ENCODE data around the gene NOP9. TPM values are rescaled to one million over a fixed set of nuclear protein-coding genes. Genes with fewer than 3 reads are reported as not detected.

NOP9 gene
- total RNA-seq, 2 experiments from 2014 or later, result 25.9 to 27.5 TPM

GRCh38 chr14:24281636-24282035 is 18.0 kb upstream of the NOP9 start:
- no peaks in the 10 kb centered on the region for H3K36me3 ChIP-seq (ENCODE audit: insufficient read depth, low read length)
- POLR2A ChIA-PET, result no interaction called here
- TF ChIP-seq, protein P1, sequence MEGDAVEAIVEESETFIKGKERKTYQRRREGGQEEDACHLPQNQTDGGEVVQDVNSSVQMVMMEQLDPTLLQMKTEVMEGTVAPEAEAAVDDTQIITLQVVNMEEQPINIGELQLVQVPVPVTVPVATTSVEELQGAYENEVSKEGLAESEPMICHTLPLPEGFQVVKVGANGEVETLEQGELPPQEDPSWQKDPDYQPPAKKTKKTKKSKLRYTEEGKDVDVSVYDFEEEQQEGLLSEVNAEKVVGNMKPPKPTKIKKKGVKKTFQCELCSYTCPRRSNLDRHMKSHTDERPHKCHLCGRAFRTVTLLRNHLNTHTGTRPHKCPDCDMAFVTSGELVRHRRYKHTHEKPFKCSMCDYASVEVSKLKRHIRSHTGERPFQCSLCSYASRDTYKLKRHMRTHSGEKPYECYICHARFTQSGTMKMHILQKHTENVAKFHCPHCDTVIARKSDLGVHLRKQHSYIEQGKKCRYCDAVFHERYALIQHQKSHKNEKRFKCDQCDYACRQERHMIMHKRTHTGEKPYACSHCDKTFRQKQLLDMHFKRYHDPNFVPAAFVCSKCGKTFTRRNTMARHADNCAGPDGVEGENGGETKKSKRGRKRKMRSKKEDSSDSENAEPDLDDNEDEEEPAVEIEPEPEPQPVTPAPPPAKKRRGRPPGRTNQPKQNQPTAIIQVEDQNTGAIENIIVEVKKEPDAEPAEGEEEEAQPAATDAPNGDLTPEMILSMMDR (IDR thresholded peaks at IDR 0.05), result no peak
- Mint-ChIP-seq H3K9me3 (no peaks in the 10 kb centered on the region), H3K36me3 (ENCODE audit: low read depth) (no peaks in the 10 kb centered on the region), H3K4me1 (ENCODE audit: low read depth) (peaks cover 32% of the 10 kb centered on the region), H3K4me3 (no peak overlapping the region), H3K27me3 (no peaks in the 10 kb centered on the region), H3K27ac (no peak overlapping the region)
- peaks cover 28% of the 10 kb centered on the region for H3K4me1 ChIP-seq (ENCODE audit: insufficient read depth, low read length)
- intact Hi-C loops (cut with DNase I, micrococcal nuclease), result no loop called here
- no peak for ATAC-seq (ENCODE audit: poor library complexity)
- no peak overlapping the region for H3K4me3 ChIP-seq (ENCODE audit: low read length)
- no peaks in the 10 kb centered on the region for H3K9me3 ChIP-seq (ENCODE audit: control insufficient read depth in 1 of 2, insufficient read depth in 1 of 2, low read length in 2 of 2)
- DNase-seq, result no peak
- H3K27ac ChIP-seq (ENCODE audit: low read depth in 1 of 2, low read length in 2 of 2), result no peak overlapping the region
- H3K27me3 ChIP-seq (ENCODE audit: control insufficient read depth in 1 of 2, insufficient read depth in 2 of 2, low read length in 2 of 2), result no peaks in the 10 kb centered on the region
- CTCF ChIA-PET, result interaction anchor here (4.0 to 4.4 kb wide), 2 partner anchors 11 to 16 kb away, joined by 20 to 24 read pairs; partner anchors contain the start of genes DHRS1, NOP9 and RABGGTA

GRCh38 chr14:24282736-24283135 is 16.9 kb upstream of the NOP9 start:
- TF ChIP-seq, protein P1 (IDR thresholded peaks at IDR 0.05), result no peak
- no peaks in the 10 kb centered on the region for H3K27me3 ChIP-seq (ENCODE audit: control insufficient read depth in 1 of 2, insufficient read depth in 2 of 2, low read length in 2 of 2)
- POLR2A ChIA-PET, result no interaction called here
- H3K4me3 ChIP-seq (ENCODE audit: low read length), result no peak overlapping the region
- H3K27ac Mint-ChIP-seq, result no peak overlapping the region
- ATAC-seq (ENCODE audit: poor library complexity) (no peak), DNase-seq (no peak)
- H3K36me3 ChIP-seq (ENCODE audit: insufficient read depth, low read length), result no peaks in the 10 kb centered on the region
- peaks cover 26% of the 10 kb centered on the region for H3K4me1 ChIP-seq (ENCODE audit: insufficient read depth, low read length)
- H3K27ac ChIP-seq (ENCODE audit: low read depth in 1 of 2, low read length in 2 of 2), result no peak overlapping the region
- peaks cover 25% of the 10 kb centered on the region for H3K4me1 Mint-ChIP-seq (ENCODE audit: low read depth)
- no peaks in the 10 kb centered on the region for H3K9me3 ChIP-seq (ENCODE audit: control insufficient read depth in 1 of 2, insufficient read depth in 1 of 2, low read length in 2 of 2)
- H3K36me3 Mint-ChIP-seq (ENCODE audit: low read depth), result no peaks in the 10 kb centered on the region
- no peak overlapping the region for H3K4me3 Mint-ChIP-seq
- no peaks in the 10 kb centered on the region for H3K27me3 Mint-ChIP-seq
- H3K9me3 Mint-ChIP-seq, result no peaks in the 10 kb centered on the region
- CTCF ChIA-PET, result interaction anchor here (0.8 kb wide), 1 partner anchor 14 kb away, joined by 3 read pairs; no protein-coding TSS in a partner anchor
- intact Hi-C loops (cut with DNase I, micrococcal nuclease), result no loop called here

DNA sequence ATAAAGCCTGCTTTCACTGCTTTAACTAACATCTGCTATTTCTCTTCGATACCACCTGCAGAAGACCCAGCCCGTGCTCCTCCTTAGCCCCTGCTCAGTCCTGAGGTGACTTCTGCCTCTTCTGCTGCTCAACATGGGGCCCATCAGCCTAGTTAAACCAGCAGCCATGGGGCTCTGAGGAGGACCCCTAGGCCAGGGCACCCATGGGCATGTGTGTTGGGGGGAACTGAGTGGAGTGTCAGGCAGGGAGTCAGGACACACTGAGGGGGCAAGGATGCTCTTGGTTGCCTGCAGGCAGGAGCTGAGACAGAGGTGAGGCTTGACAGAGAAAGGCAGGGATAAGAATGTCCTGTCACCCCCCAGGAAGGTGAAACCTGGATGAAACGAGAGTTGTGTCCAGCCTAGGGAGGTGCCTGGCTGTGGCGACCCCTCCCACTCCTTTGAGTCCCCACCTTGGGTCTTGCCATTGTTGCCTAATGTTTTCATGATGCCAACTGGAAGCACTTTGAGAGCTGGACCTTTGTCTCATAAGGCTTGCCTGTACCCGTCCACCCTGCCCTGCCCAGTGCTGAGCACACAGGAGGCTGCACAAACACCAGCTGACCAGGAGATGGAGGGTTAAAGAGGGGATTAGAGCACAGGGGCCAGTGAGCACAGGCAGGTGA is 15.7 kb upstream of the NOP9 start:
- Histone ChIP-seq H3K27ac (ENCODE audit: low read depth in 1 of 2, low read length in 2 of 2) (no peak overlapping the region), H3K27me3 (ENCODE audit: control insufficient read depth in 1 of 2, insufficient read depth in 2 of 2, low read length in 2 of 2) (no peaks in the 10 kb centered on the region), H3K4me1 (ENCODE audit: insufficient read depth, low read length) (peaks cover 15% of the 10 kb centered on the region), H3K4me3 (ENCODE audit: low read length) (no peak overlapping the region), H3K9me3 (ENCODE audit: control insufficient read depth in 1 of 2, insufficient read depth in 1 of 2, low read length in 2 of 2) (no peaks in the 10 kb centered on the region), H3K36me3 (ENCODE audit: insufficient read depth, low read length) (no peaks in the 10 kb centered on the region)
- intact Hi-C loops (cut with DNase I, micrococcal nuclease), result no loop called here
- Mint-ChIP-seq H3K4me1 (ENCODE audit: low read depth) (peaks cover 15% of the 10 kb centered on the region), H3K27me3 (no peaks in the 10 kb centered on the region), H3K9me3 (no peaks in the 10 kb centered on the region), H3K27ac (no peak overlapping the region), H3K36me3 (ENCODE audit: low read depth) (no peaks in the 10 kb centered on the region), H3K4me3 (no peak overlapping the region)
- TF ChIP-seq, protein P1 (IDR thresholded peaks at IDR 0.05), result no peak
- DNase-seq (no peak), ATAC-seq (ENCODE audit: poor library complexity) (no peak)
- POLR2A ChIA-PET, result interaction anchor here (0.5 kb wide), 1 partner anchor 39 kb away, joined by 4 read pairs; no protein-coding TSS in a partner anchor
- CTCF ChIA-PET, result no interaction called here
